HEK293T (cell line): ENCODE results near the gene TAOK3.
"Not testable (repeated sequence)": the region's sequence is repeated elsewhere in the genome, so short reads cannot be mapped to it uniquely, and the experiment has no call there.

ENCODE experiments used
- CTCF ChIA-PET: fragments of 350-600 bp; formaldehyde crosslinking; extraction: SDS; loops from one replicate; lab custom pipeline; 2021; ENCODE audit warnings: antibody characterized with exemption, inconsistent platforms; lab: Yijun Ruan, JAX
- POLR2A ChIA-PET: fragments of 350-600 bp; formaldehyde crosslinking; extraction: SDS; loops from one replicate; lab custom pipeline; 2020; ENCODE audit warnings: antibody characterized with exemption, inconsistent platforms; lab: Yijun Ruan, JAX
- DNase-seq: peaks from one replicate; pipeline ENCODE4 v3.0.0; 2012; ENCODE audit warnings: mixed read lengths; ENCODE audit errors: extremely low spot score
- ARNT ChIP-seq: fragments of 450-650 bp; IDR thresholded peaks from 2 replicates; pipeline ENCODE4 v1.6.1; 2017; ENCODE audit warnings: mild to moderate bottlenecking
- BHLHE40 ChIP-seq: fragments of 450-650 bp; IDR thresholded peaks from 2 replicates; pipeline ENCODE4 v1.6.1; 2016; ENCODE audit warnings: mild to moderate bottlenecking, moderate library complexity, borderline replicate concordance
- CTBP1 ChIP-seq: fragments of 450-650 bp; IDR thresholded peaks from 2 replicates; pipeline ENCODE4 v1.6.1; 2016; ENCODE audit warnings: borderline replicate concordance
- ELF4 ChIP-seq: fragments of 450-650 bp; IDR thresholded peaks from 2 replicates; pipeline ENCODE4 v1.6.1; 2017; ENCODE audit warnings: antibody characterized with exemption
- FOXA1 ChIP-seq: fragments of 450-650 bp; IDR thresholded peaks from 2 replicates; pipeline ENCODE4 v1.6.1; 2016; ENCODE audit warnings: mild to moderate bottlenecking
- FOXK2 ChIP-seq: fragments of 450-650 bp; IDR thresholded peaks from 2 replicates; pipeline ENCODE4 v1.6.1; 2016; ENCODE audit warnings: mild to moderate bottlenecking
- FOXM1 ChIP-seq: fragments of 450-650 bp; IDR thresholded peaks from 2 replicates; pipeline ENCODE4 v1.6.1; 2017; ENCODE audit warnings: mild to moderate bottlenecking, borderline replicate concordance
- HDGF ChIP-seq: fragments of 450-650 bp; IDR thresholded peaks from 2 replicates; pipeline ENCODE4 v1.6.1; 2017; ENCODE audit warnings: antibody characterized with exemption, borderline replicate concordance
- L3MBTL2 ChIP-seq: fragments of 450-650 bp; conservative IDR thresholded peaks from 2 replicates; pipeline ENCODE4 v1.6.1; 2016; ENCODE audit warnings: mild to moderate bottlenecking
- LEF1 ChIP-seq: fragments of 450-650 bp; IDR thresholded peaks from 2 replicates; pipeline ENCODE4 v1.6.1; 2017; ENCODE audit warnings: mild to moderate bottlenecking, borderline replicate concordance
- NFRKB ChIP-seq: fragments of 450-650 bp; IDR thresholded peaks from 2 replicates; pipeline ENCODE4 v1.6.1; 2016; ENCODE audit warnings: mild to moderate bottlenecking, moderate library complexity
- SP1 ChIP-seq: fragments of 450-650 bp; IDR thresholded peaks from 2 replicates; pipeline ENCODE4 v1.6.1; 2017
- SUZ12 ChIP-seq: fragments of 450-650 bp; IDR thresholded peaks from 2 replicates; pipeline ENCODE4 v1.6.1; 2016; ENCODE audit warnings: mild to moderate bottlenecking
- TARDBP ChIP-seq: fragments of 450-650 bp; IDR thresholded peaks from 2 replicates; pipeline ENCODE4 v1.6.1; 2016
- ZNF384 ChIP-seq: fragments of 450-650 bp; IDR thresholded peaks from 2 replicates; pipeline ENCODE4 v1.6.1; 2016
- TF ChIP-seq, protein P1 (sequence below): fragments of 450-650 bp; IDR thresholded peaks from 2 replicates; pipeline ENCODE4 v1.6.1; 2016

Gene TAOK3

DNA sequence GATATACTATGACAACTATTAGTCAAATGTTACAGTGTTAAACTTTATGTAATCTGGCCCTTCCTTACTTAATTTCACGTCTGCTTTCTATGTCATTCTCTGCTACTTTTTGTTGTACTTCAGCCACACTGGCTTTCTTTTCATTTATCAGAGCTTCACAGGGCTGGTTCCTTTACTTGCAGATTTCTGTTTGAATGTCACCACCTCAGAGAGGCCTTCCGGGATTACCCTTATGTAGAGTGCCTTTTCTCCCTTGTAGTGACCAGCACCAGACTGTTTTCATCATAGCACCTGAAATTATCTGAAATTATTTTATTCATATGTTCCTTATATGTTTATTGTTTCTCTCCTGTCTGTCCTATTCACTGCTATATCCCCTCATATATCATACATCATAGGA is 75.4 kb downstream of the TAOK3 start:
- CTCF ChIA-PET = no interaction called here
- TF ChIP-seq HDGF = no peak
- no peak for TF ChIP-seq SP1
- TF ChIP-seq FOXA1 = no peak
- POLR2A ChIA-PET = no interaction called here
- no peak for DNase-seq

DNA sequence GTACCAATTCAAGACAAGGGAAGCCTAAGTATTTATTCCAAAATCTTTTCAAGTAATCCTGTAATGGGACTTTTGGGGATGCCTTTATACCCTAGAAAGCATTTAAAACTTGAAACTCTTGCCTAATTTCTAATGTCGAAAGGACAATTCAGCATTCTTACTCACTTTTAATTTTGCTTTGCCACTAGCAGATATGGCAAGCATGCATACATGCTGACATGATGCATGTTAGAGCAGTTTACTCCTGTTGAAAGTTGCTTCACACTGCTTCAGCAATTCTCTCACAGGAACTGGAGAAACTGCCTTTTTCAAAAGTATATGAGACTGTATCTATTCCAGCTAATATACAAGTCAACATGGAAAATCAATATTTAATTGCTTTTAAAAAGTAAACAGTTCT is 79.9 kb downstream of the TAOK3 start:
- TF ChIP-seq, protein P1, sequence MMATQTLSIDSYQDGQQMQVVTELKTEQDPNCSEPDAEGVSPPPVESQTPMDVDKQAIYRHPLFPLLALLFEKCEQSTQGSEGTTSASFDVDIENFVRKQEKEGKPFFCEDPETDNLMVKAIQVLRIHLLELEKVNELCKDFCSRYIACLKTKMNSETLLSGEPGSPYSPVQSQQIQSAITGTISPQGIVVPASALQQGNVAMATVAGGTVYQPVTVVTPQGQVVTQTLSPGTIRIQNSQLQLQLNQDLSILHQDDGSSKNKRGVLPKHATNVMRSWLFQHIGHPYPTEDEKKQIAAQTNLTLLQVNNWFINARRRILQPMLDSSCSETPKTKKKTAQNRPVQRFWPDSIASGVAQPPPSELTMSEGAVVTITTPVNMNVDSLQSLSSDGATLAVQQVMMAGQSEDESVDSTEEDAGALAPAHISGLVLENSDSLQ = no peak
- no peak for TF ChIP-seq ZNF384
- TF ChIP-seq NFRKB = no peak
- TF ChIP-seq CTBP1 = no peak
- TF ChIP-seq TARDBP = no peak
- TF ChIP-seq ELF4 = no peak
- TF ChIP-seq ARNT = no peak
- TF ChIP-seq FOXA1 = no peak
- no peak for TF ChIP-seq FOXM1
- TF ChIP-seq LEF1 = no peak
- TF ChIP-seq SP1 = no peak
- TF ChIP-seq BHLHE40 = no peak
- TF ChIP-seq FOXK2 = no peak
- TF ChIP-seq L3MBTL2 = no peak
- TF ChIP-seq HDGF = no peak
- TF ChIP-seq SUZ12 = no peak
- ChIA-PET CTCF (interaction anchor here (0.6 kb wide), 1 partner anchor 696 kb away, joined by 3 read pairs; no protein-coding TSS in a partner anchor), POLR2A (no interaction called here)
- no peak for DNase-seq

DNA sequence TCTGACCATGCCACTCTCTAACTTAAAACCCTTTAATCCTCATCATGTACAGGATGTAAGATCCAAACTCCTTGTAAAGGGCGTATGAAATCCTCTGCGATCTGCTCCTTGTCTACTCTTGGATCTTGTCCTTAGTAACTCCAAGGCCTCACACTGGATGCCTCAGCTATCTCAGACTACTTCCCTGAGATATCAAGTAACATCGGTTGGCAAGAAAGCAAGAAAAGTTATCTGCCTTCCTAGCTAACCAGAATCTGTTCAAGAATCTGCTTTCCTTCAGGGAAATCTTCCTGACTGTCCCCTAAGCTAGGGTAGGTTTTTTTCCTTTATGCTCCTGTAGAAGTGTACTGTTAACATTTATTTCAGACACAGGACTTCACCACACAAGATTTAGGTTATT is 82.6 kb downstream of the TAOK3 start:
- DNase-seq = no peak
- CTCF ChIA-PET = interaction anchor here (1.6 kb wide), 1 partner anchor 10 kb away, joined by 5 read pairs; no protein-coding TSS in a partner anchor
- no peak for TF ChIP-seq ARNT
- TF ChIP-seq HDGF = no peak
- no peak for TF ChIP-seq ELF4
- TF ChIP-seq TARDBP = no peak
- TF ChIP-seq, protein P1 = no peak
- no peak for TF ChIP-seq SUZ12
- no peak for TF ChIP-seq CTBP1
- no peak for TF ChIP-seq FOXK2
- TF ChIP-seq FOXA1 = no peak
- no peak for TF ChIP-seq ZNF384
- no peak for TF ChIP-seq LEF1
- no peak for TF ChIP-seq BHLHE40
- no peak for TF ChIP-seq FOXM1
- no peak for TF ChIP-seq SP1
- TF ChIP-seq L3MBTL2 = no peak
- no peak for TF ChIP-seq NFRKB
- POLR2A ChIA-PET = no interaction called here

DNA sequence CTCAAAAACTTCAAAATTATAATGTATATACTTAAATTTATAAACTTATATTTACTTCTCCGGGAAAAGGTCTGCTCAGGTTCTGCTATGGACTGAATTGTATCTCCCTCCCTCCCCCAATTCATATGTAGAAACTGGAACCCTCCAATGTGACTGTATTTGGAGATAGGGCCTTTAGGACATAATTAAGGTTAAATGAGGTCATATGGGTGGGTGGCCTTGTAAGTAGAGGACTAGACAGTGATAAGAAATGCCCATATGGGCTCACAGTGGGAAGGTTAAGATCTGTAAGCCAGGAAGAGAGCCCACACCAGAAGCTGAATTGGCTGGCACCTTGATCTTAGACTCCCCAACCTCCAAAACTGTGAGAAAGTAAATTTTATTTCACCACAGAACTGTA is 84.5 kb downstream of the TAOK3 start:
- POLR2A ChIA-PET = no interaction called here
- CTCF ChIA-PET = no interaction called here
- TF ChIP-seq FOXA1 = no peak
- no peak for TF ChIP-seq LEF1
- TF ChIP-seq FOXM1 = no peak
- no peak for TF ChIP-seq SUZ12
- TF ChIP-seq FOXK2 = no peak
- TF ChIP-seq TARDBP = no peak
- no peak for TF ChIP-seq HDGF
- TF ChIP-seq CTBP1 = no peak
- TF ChIP-seq SP1 = no peak
- no peak for TF ChIP-seq ELF4
- no peak for DNase-seq

GRCh38 chr12:118287728-118288127 is 85.0 kb downstream of the TAOK3 start:
- DNase-seq = no peak
- POLR2A ChIA-PET = no interaction called here
- CTCF ChIA-PET = no interaction called here
- TF ChIP-seq L3MBTL2 (no peak), SUZ12 (no peak), HDGF (no peak), FOXM1 (no peak), BHLHE40 (no peak), NFRKB (no peak), TARDBP (no peak), ARNT (no peak), ELF4 (no peak), CTBP1 (no peak), FOXK2 (no peak), LEF1 (no peak), FOXA1 (no peak), ZNF384 (no peak), SP1 (no peak)
- TF ChIP-seq, protein P1 = no peak

DNA sequence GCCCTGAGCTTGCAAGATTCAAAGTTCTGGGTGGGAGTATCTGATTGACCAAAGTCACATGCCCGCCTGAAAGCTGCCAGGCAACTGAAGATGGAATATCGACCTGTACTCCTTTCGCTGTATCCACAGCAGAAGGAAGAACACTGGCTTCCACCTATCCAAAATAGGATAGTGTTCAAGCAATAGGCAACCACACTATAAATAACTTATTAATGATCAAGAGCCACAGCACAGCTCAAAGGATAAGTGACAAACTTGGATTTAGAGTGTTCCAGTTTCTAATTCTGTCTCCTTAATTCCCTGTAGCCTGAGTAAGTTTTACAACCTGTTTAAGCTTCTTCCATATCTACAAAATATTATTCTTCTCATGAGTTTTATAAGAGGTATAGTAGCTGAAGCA is 89.9 kb downstream of the TAOK3 start:
- DNase-seq = no peak
- POLR2A ChIA-PET = no interaction called here
- TF ChIP-seq LEF1 (no peak), ARNT (no peak), BHLHE40 (no peak), HDGF (no peak), FOXA1 (no peak), SUZ12 (no peak), ZNF384 (no peak), NFRKB (no peak), CTBP1 (no peak), FOXM1 (no peak), L3MBTL2 (no peak), FOXK2 (no peak), TARDBP (no peak), ELF4 (no peak), SP1 (no peak)
- TF ChIP-seq, protein P1 = no peak
- CTCF ChIA-PET = no interaction called here

DNA sequence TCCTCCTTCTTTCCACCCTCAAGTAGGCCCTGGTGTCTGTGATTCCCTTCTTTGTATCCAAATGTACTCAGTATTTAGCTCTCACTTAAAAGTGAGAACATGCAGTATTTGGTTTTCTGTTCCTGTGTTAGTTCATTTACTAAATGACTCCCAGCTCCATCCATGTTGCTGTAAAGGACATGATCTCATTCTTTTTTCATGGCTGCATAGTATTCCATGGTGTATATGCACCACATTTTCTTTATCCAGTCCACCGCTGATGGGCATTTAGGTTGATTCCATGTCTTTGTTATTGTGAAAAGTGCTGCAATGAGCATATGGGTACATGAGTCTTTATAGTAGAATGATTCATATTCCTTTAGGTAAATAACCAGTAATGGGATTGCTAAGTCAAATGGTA is 94.4 kb downstream of the TAOK3 start:
- DNase-seq, POLR2A ChIA-PET, CTCF ChIA-PET: not testable (repeated sequence)
